HepG2 (cell line): Measurements from ENCODE around the gene CSNK2B. TPM values are rescaled to one million over a fixed set of nuclear protein-coding genes. Genes with fewer than 3 reads are reported as not detected.
A peak's percentile ranks its signal among the peaks of the same experiment; 100 is the strongest.

Experiments used
- AKAP8 ChIP-seq: sonication (generic); formaldehyde crosslinking; IDR thresholded peaks from 2 replicates; pipeline ENCODE4 v1.5.1; 2020; ENCODE audit warnings: mild to moderate bottlenecking, missing genetic modification reagents
- EEA1 ChIP-seq: sonication (generic); formaldehyde crosslinking; IDR thresholded peaks from 2 replicates; pipeline ENCODE4 v1.5.1; 2020; ENCODE audit warnings: mild to moderate bottlenecking, missing genetic modification reagents, borderline replicate concordance
- MBNL3 ChIP-seq: fragments of 250-450 bp; sonication (Bioruptor Pico); conservative IDR thresholded peaks from 2 replicates; pipeline ENCODE4 v1.8.0; 2022; ENCODE audit warnings: mild to moderate bottlenecking, inconsistent platforms
- PRDM10 ChIP-seq: sonication (generic); formaldehyde crosslinking; IDR thresholded peaks from 2 replicates; pipeline ENCODE4 v1.4.0; 2020; ENCODE audit warnings: low read depth, missing genetic modification reagents
- SUZ12 ChIP-seq: fragments of 150-350 bp; IDR thresholded peaks from 2 replicates; pipeline ENCODE4 v1.6.1; 2014; ENCODE audit warnings: low read depth, low read length
- TMF1 ChIP-seq: sonication (generic); formaldehyde crosslinking; IDR thresholded peaks from 2 replicates; pipeline ENCODE4 v1.8.1; 2022; ENCODE audit warnings: low read depth, missing genetic modification reagents
- ZBTB43 ChIP-seq: sonication (generic); formaldehyde crosslinking; conservative IDR thresholded peaks from 2 replicates; pipeline ENCODE4 v1.4.0; 2020; ENCODE audit warnings: missing genetic modification reagents
- ZFYVE20 ChIP-seq: sonication (generic); formaldehyde crosslinking; IDR thresholded peaks from 2 replicates; pipeline ENCODE4 v1.8.0; 2023; ENCODE audit warnings: low read depth, mild to moderate bottlenecking, moderate library complexity, missing genetic modification reagents, borderline replicate concordance
- ZNF224 ChIP-seq: sonication (generic); formaldehyde crosslinking; IDR thresholded peaks from 2 replicates; pipeline ENCODE4 v1.5.0; 2020; ENCODE audit warnings: mild to moderate bottlenecking, missing genetic modification reagents
- ZNF563 ChIP-seq: sonication (generic); formaldehyde crosslinking; IDR thresholded peaks from 2 replicates; pipeline ENCODE4 v1.8.0; 2022; ENCODE audit warnings: mild to moderate bottlenecking, moderate library complexity, missing genetic modification reagents
- ZNF616 ChIP-seq: sonication (generic); formaldehyde crosslinking; IDR thresholded peaks from 2 replicates; pipeline ENCODE4 v1.5.0; 2020; ENCODE audit warnings: low read depth, mild to moderate bottlenecking, missing genetic modification reagents
- ZNF639 ChIP-seq: conservative IDR thresholded peaks from 2 replicates; pipeline ENCODE4 v1.6.1; 2018; ENCODE audit warnings: missing genetic modification reagents
- ZNF75D ChIP-seq: sonication (generic); formaldehyde crosslinking; IDR thresholded peaks from 2 replicates; pipeline ENCODE4 v1.8.1; 2023; ENCODE audit warnings: missing genetic modification reagents, mild to moderate bottlenecking, borderline replicate concordance
- ZNF780A ChIP-seq: sonication (generic); formaldehyde crosslinking; IDR thresholded peaks from 2 replicates; pipeline ENCODE4 v1.8.0; 2022; ENCODE audit warnings: mild to moderate bottlenecking, missing genetic modification reagents, moderate library complexity
- ZNF816 ChIP-seq: sonication (generic); formaldehyde crosslinking; IDR thresholded peaks from 2 replicates; pipeline ENCODE4 v1.8.0; 2022; ENCODE audit warnings: missing genetic modification reagents, mild to moderate bottlenecking, borderline replicate concordance
- polyA plus RNA-seq, 8 experiments: library from polyadenylated mRNA; depleted of rRNA in 3 of 8; stranded (reverse) in 7 of 8; unstranded in 1 of 8; fragments of >200 nt; fragmentation: Illumina TruSeq in 4 of 8; extraction: Trizol in 4 of 8; gene quantifications; 2 replicates each; pipeline versions ENCODE4 v1.2.1 to v1.2.3, GENCODE V29; 2011 to 2016; ENCODE audit warnings: low read depth in 4 of 8, missing spikeins in 1 of 8, mixed read lengths in 1 of 8; ENCODE audit not compliant: insufficient read depth in 1 of 8
- total RNA-seq, 5 experiments: library from RNA; depleted of rRNA; stranded (reverse); fragments of >200 nt; fragmentation: Illumina TruSeq; extraction: Trizol; gene quantifications; 2 replicates each; pipeline ENCODE4 v1.2.3, GENCODE V29; 2016; ENCODE audit warnings: low read depth in 1 of 5

The CSNK2B gene
- total and polyA plus RNA-seq, 2 of the 13 experiments (the other 11 are each of a cell fraction or from before 2014, with no cell fraction given): 111 to 296 TPM

- TF ChIP-seq ZNF816 (CRISPR knock-in tag): no peak
- no peak for TF ChIP-seq SUZ12
- no peak for TF ChIP-seq MBNL3 (CRISPR knock-in tag)
- TF ChIP-seq PRDM10 (CRISPR knock-in tag): 0 out of 2 replicates have a peak, but pooled peaks have one; percentile 31
- TF ChIP-seq TMF1 (CRISPR knock-in tag): no peak
- no peak for TF ChIP-seq ZBTB43 (CRISPR knock-in tag)
- no peak for TF ChIP-seq ZNF224
- no peak for TF ChIP-seq ZNF563 (CRISPR knock-in tag)
- TF ChIP-seq ZNF639 (CRISPR knock-in tag): no peak
- no peak for TF ChIP-seq ZFYVE20
- TF ChIP-seq ZNF75D: no peak
- no peak for TF ChIP-seq AKAP8 (CRISPR knock-in tag)
- no peak for TF ChIP-seq ZNF616 (CRISPR knock-in tag)
- TF ChIP-seq EEA1 (CRISPR knock-in tag): no peak
- no peak for TF ChIP-seq ZNF780A (CRISPR knock-in tag)
Observed at GRCh38 chr6:31680226-31681134, 14.6 kb downstream of the CSNK2B start, which contains the start of gene LY6G5C (continued).
